ENCODE data around the gene FRMD4B.
A peak's percentile ranks its signal among the peaks of the same experiment; 100 is the strongest.
"Not testable (repeated sequence)": the region's sequence is repeated elsewhere in the genome, so short reads cannot be mapped to it uniquely, and the experiment has no call there.

Gene FRMD4B

DNA sequence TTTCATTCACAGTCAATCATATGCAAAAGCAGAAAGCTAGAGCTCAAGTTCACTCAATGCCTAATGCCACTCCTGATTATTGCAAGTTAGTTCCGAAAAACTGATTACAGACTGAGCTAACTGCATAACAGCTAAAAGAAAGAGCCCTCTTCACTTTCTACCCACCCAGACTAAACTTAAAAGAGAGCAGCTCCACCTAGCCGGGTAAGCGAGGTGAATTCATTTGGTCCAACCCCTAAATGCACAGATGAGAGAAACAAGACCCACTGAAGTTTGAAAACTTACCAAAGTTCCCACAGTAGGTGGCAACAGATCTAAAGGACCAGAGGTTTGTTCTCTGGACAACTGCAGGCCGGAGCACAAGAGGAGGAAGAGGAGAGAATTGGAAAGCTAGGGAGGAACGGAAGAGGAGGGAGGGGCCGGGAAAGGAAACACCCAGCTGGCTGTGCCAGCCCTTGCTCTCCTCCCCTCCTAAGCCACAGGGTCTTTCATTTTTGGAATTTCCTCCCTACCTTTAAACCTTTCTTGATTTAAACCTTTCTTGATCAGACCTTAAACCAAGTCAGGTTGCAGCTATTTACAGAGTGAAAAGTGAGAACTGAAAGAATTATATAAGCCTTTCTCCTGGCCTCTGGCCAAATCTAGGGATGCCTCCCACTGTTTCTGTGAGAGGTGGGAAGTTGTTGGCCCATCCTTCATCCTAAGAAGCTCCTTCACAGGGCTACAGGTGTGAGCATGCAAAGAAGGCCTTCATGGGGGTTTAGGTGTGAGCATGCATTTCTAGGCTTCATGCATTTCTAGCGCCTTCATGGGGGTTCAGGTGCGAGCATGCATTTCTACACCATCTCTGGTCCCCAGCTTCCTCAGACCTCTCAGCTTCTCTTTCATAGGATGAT is 148.8 kb downstream of the FRMD4B start:
- DNase-seq: no peak

DNA sequence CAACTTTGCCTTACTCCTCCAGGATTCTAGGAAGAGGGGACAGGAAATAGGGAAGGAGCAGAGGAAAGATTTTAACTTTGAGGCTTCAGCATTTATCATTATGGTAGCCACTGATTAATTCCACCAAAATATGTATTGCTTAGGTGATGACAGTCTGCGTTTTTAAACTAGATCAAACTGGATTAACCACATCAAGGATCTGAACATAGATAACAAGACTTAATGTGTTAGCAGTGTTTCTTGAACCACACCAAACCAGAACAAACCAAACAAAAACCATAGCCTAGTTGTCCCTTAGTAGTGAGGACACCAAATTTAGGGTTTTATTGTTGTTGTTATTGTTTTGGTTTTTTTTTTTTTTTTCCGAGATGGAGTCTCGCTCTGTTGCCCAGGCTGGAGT is 150.0 kb downstream of the FRMD4B start:
- DNase-seq: no peak

DNA sequence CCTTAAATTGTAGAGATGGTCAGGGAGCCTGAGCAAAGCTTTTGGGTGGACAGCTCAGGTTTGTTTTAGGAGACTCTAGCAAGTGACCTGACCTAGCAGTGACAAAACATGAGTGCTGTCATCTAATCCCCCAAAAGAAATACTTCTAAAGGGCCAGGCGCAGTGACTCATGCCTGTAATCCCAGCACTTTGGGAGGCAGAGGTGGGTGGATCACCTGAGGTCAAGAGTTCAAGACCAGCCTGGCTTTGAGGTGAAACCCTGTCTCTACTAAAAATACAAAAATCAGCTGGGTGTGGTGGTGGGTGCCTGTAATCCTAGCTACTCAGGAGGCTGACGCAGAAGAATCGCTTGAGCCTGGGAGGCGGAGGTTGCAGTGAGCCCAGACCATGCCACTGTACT is 150.7 kb downstream of the FRMD4B start:
- DNase-seq: not testable (repeated sequence)

DNA sequence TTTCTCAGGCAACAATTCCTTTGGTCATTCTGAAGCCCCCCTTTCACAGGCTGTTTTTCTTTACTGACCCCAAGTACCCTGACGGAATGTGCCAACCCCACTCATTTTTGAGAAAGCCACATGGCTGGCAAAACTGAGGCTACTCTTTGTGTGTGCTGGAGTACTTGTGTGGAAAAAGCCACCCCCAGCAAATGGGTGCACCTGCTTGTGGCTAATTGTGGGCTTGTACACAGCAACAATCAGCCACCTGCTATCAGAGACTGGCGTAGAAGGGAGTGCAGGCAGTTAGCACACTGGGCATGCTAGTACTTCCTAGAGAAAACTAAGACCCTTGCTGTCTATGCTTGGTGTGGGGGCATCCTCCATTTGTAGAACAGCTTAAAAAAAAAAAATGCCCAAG is 153.4 kb downstream of the FRMD4B start:
- peak; percentile 9 for DNase-seq

DNA sequence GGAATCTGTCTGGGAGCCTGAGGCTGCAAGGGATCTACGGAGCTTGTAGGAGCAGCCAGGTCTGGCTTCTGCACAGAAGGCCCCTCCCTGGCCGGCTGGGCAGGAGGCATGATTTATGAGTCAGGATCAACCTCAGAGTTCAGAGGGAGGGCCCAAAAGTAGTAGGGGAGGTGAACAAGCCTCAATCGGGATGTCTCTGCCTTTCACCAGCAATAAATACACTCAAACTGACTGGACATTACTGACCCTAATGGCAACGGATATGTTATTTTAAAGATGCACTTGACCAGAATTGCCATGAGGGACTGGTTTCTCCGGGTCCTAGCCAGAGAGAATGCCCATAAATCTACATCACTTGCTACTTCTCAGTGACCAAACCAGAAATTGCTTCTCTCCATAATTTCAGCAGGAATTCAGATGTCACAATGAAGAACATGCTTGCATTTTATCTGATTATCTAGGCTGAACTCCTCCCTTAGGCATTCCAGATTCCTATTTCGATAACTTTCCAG is 153.9 kb downstream of the FRMD4B start:
- DNase-seq: no peak

DNA sequence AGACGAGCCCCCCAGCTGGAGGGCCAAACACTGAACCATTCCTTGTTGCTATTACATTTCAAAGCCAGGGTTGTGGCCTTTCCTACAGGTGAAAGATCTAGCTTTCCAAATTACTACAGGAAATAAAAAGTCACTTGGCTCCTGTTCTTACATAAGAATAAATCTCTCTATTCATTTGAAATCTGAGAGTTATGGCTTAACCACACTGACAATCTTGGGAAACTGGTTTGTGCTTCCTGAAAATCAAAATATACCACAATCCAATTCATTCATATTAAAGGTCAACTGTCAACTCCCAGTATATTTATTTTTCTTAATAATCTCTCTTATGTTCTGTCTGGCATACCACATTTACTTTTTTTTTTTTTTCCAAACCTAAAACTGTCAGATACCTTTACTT is 159.8 kb downstream of the FRMD4B start:
- DNase-seq: no peak

DNA sequence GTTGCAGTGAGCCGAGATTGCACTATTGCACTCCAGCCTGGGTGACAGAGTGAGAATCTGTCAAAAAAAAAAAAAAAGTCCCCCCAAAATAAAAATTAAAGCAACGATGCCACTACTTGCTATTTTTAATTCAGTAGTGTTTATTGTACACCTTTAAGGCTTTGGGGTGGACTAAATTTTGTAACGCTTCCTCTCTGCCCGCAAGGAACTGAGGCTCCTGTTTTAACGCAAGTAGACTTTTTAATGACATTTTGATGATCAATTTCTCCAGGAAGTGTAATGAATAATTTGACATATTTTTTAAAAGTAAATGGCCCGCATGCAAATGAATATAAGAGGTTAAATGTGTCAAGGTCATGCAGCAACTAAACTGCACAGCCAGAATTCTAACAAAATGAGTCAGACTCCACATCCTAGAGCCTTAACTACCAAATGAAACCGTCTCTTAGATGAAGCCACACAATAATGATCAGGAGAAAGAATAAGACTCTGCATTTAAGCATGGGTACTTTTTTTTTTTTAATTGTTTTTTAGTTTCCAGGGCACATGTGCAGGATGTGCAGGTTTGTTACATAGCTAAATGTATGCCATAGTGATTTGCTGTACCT is 166.7 kb downstream of the FRMD4B start:
- DNase-seq: no peak

DNA sequence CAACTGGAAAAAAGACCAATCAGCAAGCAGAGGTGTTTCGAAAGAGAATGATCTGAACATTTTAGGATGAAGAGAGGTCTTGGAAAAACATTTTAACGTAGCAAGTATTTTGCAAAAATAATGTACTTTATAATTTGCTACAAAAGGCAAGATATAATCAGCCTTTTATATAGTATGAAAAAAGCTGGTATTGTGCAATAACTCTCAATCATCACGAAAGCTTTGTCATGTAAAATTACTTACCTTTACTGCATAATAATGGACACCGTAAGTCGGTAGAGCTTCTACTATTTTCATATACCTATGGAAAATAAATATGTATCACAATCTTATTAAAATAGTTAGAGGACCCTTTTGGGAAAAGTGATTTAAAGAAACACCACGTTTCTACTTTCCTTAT is 167.8 kb downstream of the FRMD4B start:
- no peak for DNase-seq

DNA sequence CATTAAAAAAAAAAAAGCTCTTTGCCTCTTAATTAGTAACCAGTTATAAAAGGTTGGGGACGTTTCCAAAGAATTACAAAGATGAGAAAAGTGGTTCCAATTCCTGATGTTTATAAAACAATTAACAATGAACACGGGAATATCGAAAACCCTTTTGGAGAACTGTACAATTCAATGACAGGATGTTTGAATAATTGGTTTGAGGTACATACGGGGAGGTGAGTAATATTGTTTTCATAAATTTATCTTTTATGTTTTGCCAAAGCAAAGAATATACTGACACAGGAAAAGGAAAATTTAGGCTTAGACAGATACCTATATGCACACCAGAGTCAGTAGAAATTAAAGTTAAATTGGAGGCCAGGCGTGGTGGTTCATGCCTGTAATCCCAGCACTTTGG is 168.9 kb downstream of the FRMD4B start:
- no peak for DNase-seq

DNA sequence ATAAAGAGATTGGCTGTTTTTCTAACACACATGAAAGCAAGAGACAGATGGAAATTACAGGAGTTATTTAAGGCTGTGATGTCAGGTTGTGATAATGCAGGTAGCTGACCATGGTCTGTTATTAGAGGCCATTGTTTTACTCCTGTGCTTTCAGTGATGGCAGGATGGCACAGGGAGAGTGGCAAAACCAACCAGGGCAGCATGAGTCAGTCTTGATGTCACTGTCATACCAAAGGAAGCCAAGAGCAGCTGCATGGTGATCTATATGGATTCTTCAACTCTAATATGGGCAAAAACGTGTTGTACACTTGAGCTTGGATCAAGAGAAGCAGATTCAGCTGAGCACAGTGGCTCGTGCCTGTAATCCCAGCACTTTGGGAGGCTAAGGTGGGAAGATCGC is 171.6 kb downstream of the FRMD4B start:
- no peak for DNase-seq

DNA sequence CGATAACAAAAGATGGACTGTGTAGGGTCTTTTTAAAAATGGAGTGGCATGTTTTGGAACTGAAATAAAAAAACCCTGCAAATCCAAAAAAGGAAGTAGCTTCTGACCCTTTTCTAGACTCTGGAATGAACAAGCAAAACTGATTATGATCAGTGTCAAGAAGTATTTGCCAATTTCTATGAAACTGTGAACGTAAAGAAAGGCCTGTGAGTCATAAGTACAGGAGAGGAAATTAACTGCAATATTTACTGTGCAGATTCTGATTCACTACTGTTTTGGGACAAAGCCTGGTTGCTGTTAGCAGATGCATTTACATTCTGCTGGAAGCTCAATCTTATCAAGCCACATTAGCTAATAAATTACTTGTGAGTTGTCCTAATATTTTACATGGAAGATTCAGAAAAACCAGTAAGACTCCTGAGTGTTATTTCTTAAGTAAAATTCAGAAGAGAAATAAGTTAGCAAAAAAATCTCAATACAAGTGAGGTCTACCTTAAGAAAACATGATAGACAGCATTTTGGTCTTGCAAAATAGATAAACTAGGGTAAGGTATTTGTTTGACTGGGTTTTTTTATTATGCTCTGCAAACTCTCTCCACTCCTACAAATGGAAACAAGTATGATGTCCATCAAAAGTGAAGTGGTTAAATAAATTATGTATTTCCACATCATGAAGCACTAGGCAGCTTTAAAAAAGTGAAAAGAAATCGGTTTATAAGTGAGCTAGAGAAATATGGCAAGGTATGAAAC is 173.3 kb downstream of the FRMD4B start:
- DNase-seq: no peak

DNA sequence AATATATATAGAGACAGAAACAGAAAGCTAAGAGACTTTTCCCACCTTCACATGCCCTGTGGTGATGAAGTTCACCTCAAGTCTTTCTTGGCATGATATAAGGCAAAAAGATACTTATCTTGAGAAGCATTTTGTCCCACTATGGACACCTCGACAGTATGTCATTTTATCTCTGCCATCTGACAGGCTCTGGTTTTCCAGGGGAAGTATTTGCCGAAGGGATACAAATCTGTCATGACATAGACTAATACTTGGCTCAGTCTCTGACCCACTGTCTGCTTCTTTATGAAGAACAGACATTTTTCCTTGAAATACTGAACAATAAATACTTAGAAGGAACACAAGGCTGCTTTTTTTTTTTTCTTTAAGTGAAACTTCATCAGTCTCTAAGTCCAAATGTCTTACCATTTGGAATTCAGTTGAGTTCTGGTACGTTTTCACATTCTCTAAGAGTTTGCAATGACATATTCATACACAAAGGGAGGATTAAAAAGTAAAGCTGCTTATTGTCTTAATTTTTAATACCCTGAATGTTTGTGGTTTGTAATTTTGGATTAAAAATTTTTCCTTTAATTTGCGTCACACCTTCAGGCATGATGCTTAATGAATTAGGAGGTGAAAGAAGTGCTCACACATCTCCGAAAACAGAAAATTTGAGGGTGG is 175.7 kb downstream of the FRMD4B start:
- no peak for DNase-seq

DNA sequence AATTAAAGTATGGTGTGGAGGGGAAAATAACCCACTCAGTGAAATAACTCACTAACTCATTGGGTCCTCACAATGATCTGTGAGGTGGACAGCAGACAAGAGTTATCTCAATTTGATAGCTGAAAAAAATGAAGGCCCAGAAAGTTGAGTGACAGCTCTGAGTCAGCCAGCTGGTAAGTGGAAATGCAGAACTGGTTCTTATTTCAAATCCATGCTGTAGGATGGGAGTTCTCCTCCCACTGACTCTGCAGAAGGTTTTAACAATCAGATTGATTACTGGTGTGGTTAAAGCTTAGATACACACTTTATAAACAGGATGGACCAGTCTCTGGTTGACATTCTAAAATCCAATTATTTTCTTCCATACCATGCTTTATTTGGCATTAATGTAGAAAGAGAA is 176.5 kb downstream of the FRMD4B start:
- DNase-seq: no peak

DNA sequence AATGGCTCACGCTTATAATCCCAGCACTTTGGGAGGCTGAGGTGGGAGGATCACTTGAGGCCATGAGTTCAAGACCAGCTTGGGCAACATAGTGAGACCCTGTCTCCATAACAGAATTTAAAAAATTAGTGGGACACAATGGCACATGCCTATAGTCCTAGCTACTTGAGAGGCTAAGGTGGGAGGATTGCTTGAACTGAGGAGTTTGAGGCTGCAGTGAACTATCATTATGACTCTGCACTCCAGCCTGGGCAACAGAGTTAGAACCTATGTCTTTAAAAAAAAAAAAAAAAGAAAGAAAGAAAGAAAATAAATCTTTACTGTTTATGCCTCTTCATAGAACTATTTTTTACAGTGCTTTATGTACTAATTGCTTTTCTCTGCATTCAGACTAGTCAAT is 178.9 kb downstream of the FRMD4B start:
- DNase-seq: no peak

DNA sequence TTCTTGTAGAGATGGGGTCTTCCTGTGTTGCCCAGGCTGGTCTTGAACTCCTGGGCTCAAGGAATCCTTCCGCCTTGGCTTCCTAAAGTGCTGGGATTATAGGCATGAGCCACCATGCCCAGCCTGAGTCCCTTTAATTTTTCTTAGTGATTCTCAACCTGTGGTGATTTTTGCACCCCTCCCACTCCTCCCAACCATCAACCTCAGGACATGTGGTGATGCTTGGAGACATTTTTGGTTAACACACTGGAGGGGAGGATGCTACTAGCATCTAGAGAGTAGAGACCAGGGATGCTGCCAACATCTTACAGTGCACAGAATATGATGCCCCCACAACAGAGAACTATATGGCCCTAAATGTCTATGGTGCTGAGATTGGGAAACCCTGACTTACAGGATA is 180.5 kb downstream of the FRMD4B start:
- DNase-seq: no peak

DNA sequence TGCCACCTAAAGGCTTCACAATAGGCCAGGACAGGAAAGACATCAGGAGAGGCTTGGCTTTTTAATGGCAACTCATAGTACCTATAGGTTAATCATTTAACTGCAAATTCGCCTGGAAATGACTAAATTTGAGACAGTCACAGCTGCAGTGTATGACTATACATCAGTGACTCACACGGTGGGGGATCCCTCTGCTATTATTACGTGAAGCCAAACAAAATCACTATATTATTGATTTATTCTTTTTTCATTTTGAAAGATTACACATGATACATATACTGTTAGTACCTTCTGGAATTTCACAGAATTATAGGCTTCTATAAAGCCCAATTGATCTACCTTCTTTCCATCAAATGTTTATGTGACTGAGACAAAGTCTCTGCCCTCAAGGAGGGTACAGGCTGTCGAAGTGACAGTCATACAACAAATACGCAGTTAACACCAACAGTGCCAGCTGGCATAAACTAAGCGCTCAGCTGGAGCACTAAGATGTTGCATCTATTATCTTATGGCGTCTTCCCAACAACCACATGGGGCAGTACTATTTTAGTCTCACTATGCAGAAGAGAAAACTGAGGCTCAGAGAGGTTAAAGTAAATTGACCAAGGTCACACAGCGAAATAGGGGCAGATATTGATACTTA is 181.5 kb downstream of the FRMD4B start:
- DNase-seq: no peak

DNA sequence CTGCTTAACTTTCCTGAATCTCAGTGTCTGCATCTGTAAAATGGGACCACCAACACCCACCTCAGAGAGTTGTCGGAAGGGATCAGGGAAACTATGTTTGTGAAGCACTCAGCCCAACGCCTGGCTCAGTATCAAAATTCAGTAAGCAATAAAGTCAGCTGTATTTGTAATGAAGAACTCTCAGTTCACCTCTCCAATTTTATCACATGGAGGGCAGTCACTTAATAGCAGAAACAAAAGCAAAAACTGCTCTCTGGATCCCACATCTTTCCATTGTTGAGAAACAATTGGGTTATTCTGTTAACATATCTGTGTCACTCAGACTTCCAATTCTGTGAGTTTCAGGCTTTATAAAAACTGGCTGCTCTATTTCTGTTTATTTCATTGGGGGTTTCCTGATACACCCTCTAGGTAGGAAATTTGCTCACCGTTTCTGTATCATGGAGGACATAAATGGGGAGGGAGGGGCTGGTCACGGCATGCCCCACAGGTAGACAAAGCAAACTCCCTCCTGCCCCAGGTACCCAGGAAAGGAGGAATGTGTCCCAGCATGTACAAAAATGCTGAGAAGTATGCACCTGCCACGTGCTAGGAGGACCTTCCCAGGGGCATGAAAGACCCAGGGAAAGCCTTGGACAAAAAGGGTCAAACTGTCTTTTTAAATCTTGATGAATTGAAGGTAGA is 182.1 kb downstream of the FRMD4B start:
- no peak for DNase-seq

DNA sequence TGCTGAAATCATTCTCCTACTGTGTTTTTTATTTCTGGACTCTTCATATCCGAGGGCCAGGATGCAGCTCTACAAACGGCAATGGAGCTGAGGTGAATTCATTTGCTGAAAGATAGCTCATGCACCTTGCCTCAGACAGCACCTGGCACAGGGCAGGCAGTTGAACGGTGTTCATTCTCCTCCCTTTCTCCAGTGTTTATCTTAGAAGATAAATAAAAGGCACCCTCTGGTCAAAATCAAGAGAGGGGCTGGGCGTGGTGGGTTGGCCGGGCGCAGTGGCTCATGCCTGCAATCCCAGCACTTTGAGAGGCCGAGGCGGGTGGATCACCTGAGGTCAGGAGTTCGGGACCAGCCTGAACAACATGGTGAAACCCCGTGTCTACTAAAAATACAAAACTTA is 184.2 kb downstream of the FRMD4B start:
- no peak for DNase-seq

DNA sequence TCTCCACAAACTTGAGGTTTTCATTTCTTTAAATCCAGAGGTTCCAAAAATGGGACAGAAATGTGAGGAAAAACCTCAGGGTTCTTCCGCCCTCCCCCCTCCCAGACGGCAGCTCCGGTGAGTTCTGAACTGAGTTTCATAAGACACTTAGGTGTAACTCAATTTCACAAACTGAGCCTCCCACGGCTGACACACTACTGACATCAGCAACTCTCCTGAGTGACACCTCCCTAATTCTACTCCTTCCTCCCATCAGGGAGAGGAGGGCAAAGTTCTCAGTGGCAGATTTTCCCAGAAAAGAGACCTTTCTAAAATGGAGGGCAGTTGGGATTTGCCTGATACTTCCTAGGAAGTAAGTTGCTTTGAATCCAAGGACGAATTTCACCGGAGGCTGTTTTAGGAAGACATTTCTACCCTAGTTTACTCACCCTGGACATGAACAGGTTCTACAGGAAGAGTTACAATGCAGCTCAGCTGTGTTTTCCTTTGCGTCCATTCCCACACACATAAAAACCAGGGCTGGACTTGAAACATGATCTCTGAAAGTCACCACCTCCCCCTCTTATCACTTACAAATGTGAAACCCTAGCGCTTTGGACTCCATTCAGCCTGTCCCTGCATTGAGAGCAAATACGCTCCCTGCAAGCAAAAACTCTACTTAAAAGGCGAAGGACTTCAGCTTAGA is 185.4 kb downstream of the FRMD4B start:
- DNase-seq: no peak

DNA sequence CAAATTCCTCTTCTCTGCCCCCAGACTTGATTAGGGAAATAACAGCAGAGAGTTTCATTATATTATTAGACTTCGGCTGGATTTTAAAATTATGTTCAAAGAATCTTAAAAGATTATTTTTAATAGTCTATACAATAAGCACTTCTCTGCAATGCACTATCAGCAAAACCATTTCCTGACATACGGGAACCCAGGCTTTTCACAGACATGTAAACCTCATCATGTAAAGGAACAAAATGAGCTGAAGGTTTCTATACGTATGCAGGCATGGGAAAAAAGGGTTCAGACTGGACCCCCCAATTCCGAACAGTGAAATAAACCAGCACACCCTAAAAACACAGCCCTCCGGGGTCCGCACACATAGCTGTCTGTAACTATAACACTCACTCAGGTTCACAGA is 185.9 kb downstream of the FRMD4B start:
- DNase-seq: no peak

DNA sequence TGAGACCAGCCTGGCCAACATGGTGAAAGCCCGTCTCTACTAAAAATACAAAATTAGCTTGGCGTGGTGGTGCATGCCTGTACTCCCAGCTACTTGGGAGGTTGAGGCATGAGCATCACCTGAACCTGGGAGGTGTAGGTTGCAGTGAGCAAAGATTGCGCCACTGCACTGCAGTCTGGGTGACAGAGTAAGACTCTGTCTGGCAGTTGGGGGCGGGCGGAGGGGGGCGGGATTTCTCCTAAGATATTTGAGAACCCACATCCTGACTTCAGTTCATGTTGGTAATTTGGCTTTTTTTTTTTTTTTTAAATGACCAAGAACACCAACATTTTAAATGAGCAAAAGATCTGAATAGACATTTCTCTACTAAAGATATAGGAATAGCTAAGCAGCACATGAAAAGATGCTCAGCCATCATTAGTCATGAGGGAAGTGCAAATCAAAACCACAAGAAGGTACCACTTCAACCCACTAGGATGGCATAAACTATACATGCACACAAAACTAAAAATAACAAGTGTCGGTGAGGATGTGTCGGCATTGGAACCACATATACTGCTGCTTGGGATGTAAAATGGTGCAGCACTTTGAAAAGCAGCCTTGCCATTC is 187.9 kb downstream of the FRMD4B start:
- no peak for DNase-seq
